Activated T-helper 1 cell treated with anti-CD3 and anti-CD28 coated beads, Interleukin-12 subunit alpha, Interleukin-12 subunit beta, Interleukin-2, Interleukin-4 antibody, amounts not matched to agents 30 ng/mL and 10 ng/mL and 1 ng/mL, durations not matched to agents 14 hours and 24 hours and 36 hours (primary cell): ENCODE data around the gene CORO2B. TPM values are rescaled to one million over a fixed set of nuclear protein-coding genes. Genes with fewer than 3 reads are reported as not detected.
A peak's percentile ranks its signal among the peaks of the same experiment; 100 is the strongest.
"Not testable (repeated sequence)": the region's sequence is repeated elsewhere in the genome, so short reads cannot be mapped to it uniquely, and the experiment has no call there.

ENCODE experiments used
- DNase-seq: peaks from one replicate; pipeline ENCODE4 v3.0.0; 2021; ENCODE audit warnings: low spot score
- H3K27ac Mint-ChIP-seq: one replicate; pipeline ENCODE4 v1.8.0; 2021; ENCODE audit warnings: mild to moderate bottlenecking, mixed read lengths
- H3K27me3 Mint-ChIP-seq: one replicate; pipeline ENCODE4 v1.8.0; 2022; ENCODE audit warnings: mild to moderate bottlenecking, moderate library complexity, mixed read lengths; ENCODE audit not compliant: insufficient read depth
- H3K36me3 Mint-ChIP-seq: one replicate; pipeline ENCODE4 v1.8.0; 2021; ENCODE audit warnings: low read depth, mixed read lengths
- H3K4me1 Mint-ChIP-seq: one replicate; pipeline ENCODE4 v1.8.0; 2021; ENCODE audit warnings: low read depth, mixed read lengths
- H3K4me3 Mint-ChIP-seq: one replicate; pipeline ENCODE4 v1.8.0; 2021; ENCODE audit warnings: mild to moderate bottlenecking, moderate library complexity, mixed read lengths
- H3K9me3 Mint-ChIP-seq: one replicate; pipeline ENCODE4 v1.8.0; 2021; ENCODE audit warnings: mixed read lengths
- intact Hi-C: fragments of 100-400 bp; cut with micrococcal nuclease; formaldehyde crosslinking; loops from one replicate; pipeline ENCODE4 v1.15.1; 2024
- total RNA-seq: library from RNA; stranded (reverse); gene quantifications from 2 replicates; pipeline ENCODE4 v1.2.3, GENCODE V29; 2022

CORO2B gene
- total RNA-seq, 1 donor from 2014 or later: not detected

- Mint-ChIP-seq H3K27me3 (peaks cover 4% of the 10 kb centered on the region), H3K4me3 (no peak overlapping the region), H3K4me1 (no peaks in the 10 kb centered on the region), H3K27ac (no peak overlapping the region), H3K36me3 (no peaks in the 10 kb centered on the region), H3K9me3 (no peaks in the 10 kb centered on the region)
- intact Hi-C loops: no loop called here
- no peak for DNase-seq
These were observed 60.2 kb downstream of the CORO2B start for GRCh38 chr15:68638953-68639515.

GRCh38 chr15:68639926-68640600 lies 61.3 kb downstream of the CORO2B start:
- H3K36me3 Mint-ChIP-seq: no peaks in the 10 kb centered on the region

GRCh38 chr15:68640791-68641331 lies 62.1 kb downstream of the CORO2B start:
- H3K27me3 Mint-ChIP-seq: peaks cover 4% of the 10 kb centered on the region
- no peaks in the 10 kb centered on the region for H3K4me1 Mint-ChIP-seq
- no peak overlapping the region for H3K27ac Mint-ChIP-seq
- no peaks in the 10 kb centered on the region for H3K9me3 Mint-ChIP-seq
- no peaks in the 10 kb centered on the region for H3K36me3 Mint-ChIP-seq
- no peak for DNase-seq
- intact Hi-C loops: no loop called here
- no peak overlapping the region for H3K4me3 Mint-ChIP-seq

More at GRCh38 chr15:68639926-68640600, 61.3 kb downstream of the CORO2B start:
- Mint-ChIP-seq H3K27ac (no peak overlapping the region), H3K4me3 (no peak overlapping the region), H3K4me1 (no peaks in the 10 kb centered on the region), H3K9me3 (no peaks in the 10 kb centered on the region), H3K27me3 (peaks cover 4% of the 10 kb centered on the region)
- intact Hi-C loops: no loop called here
- no peak for DNase-seq

DNA sequence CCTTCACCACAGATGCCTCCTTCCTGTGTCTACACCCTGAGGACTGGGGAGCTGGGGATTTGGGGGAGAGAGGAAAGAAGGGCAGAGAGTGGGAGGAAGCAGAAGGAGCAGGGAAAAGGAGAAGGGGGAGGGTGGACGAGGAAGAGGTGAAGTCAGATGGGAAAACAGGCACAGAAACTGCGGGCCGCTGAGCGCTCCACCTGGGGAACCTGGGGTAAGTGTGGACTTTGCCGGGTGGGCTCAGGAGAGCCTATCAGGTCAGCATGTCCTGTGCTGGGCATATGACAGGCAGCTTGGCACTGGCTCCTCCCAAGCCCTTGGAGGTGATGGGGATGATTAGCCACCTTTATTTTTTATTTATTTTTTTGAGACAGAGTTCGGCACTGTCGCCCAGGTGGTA lies 62.6 kb downstream of the CORO2B start:
- intact Hi-C loops: no loop called here
- no peak overlapping the region for H3K27ac Mint-ChIP-seq
- no peak overlapping the region for H3K4me3 Mint-ChIP-seq
- no peak for DNase-seq
- peaks cover 3% of the 10 kb centered on the region for H3K27me3 Mint-ChIP-seq
- H3K4me1 Mint-ChIP-seq: no peaks in the 10 kb centered on the region
- no peaks in the 10 kb centered on the region for H3K9me3 Mint-ChIP-seq
- no peaks in the 10 kb centered on the region for H3K36me3 Mint-ChIP-seq

GRCh38 chr15:68642491-68642845 lies 63.7 kb downstream of the CORO2B start:
- no peak for DNase-seq
- Mint-ChIP-seq H3K9me3 (no peaks in the 10 kb centered on the region), H3K27ac (no peak overlapping the region), H3K36me3 (no peaks in the 10 kb centered on the region), H3K4me3 (no peak overlapping the region), H3K27me3 (no peaks in the 10 kb centered on the region), H3K4me1 (no peaks in the 10 kb centered on the region)
- intact Hi-C loops: no loop called here

- H3K4me1 Mint-ChIP-seq: no peaks in the 10 kb centered on the region
- no peak overlapping the region for H3K4me3 Mint-ChIP-seq
These were observed 64.5 kb downstream of the CORO2B start for GRCh38 chr15:68643216-68643830.

GRCh38 chr15:68644083-68644904 lies 65.5 kb downstream of the CORO2B start:
- no peaks in the 10 kb centered on the region for H3K9me3 Mint-ChIP-seq
- H3K36me3 Mint-ChIP-seq: no peaks in the 10 kb centered on the region
- intact Hi-C loops: no loop called here
- no peak for DNase-seq
- no peaks in the 10 kb centered on the region for H3K4me1 Mint-ChIP-seq
- no peak overlapping the region for H3K27ac Mint-ChIP-seq
- H3K4me3 Mint-ChIP-seq: no peak overlapping the region
- no peaks in the 10 kb centered on the region for H3K27me3 Mint-ChIP-seq

More at GRCh38 chr15:68643216-68643830, 64.5 kb downstream of the CORO2B start:
- intact Hi-C loops: no loop called here
- H3K9me3 Mint-ChIP-seq: no peaks in the 10 kb centered on the region
- DNase-seq: no peak
- no peaks in the 10 kb centered on the region for H3K36me3 Mint-ChIP-seq
- H3K27ac Mint-ChIP-seq: no peak overlapping the region
- H3K27me3 Mint-ChIP-seq: no peaks in the 10 kb centered on the region

GRCh38 chr15:68644996-68645395 lies 66.2 kb downstream of the CORO2B start:
- intact Hi-C loops: no loop called here
- H3K27me3 Mint-ChIP-seq: no peaks in the 10 kb centered on the region
- H3K27ac Mint-ChIP-seq: no peak overlapping the region
- no peaks in the 10 kb centered on the region for H3K9me3 Mint-ChIP-seq
- no peak overlapping the region for H3K4me3 Mint-ChIP-seq
- no peaks in the 10 kb centered on the region for H3K36me3 Mint-ChIP-seq
- no peak for DNase-seq
- no peaks in the 10 kb centered on the region for H3K4me1 Mint-ChIP-seq

- no peaks in the 10 kb centered on the region for H3K4me1 Mint-ChIP-seq
- H3K36me3 Mint-ChIP-seq: no peaks in the 10 kb centered on the region
- H3K4me3 Mint-ChIP-seq: no peak overlapping the region
- no peaks in the 10 kb centered on the region for H3K9me3 Mint-ChIP-seq
- no peaks in the 10 kb centered on the region for H3K27me3 Mint-ChIP-seq
- intact Hi-C loops: no loop called here
- H3K27ac Mint-ChIP-seq: no peak overlapping the region
- no peak for DNase-seq
These were observed 67.4 kb downstream of the CORO2B start for GRCh38 chr15:68646156-68646555.

DNA sequence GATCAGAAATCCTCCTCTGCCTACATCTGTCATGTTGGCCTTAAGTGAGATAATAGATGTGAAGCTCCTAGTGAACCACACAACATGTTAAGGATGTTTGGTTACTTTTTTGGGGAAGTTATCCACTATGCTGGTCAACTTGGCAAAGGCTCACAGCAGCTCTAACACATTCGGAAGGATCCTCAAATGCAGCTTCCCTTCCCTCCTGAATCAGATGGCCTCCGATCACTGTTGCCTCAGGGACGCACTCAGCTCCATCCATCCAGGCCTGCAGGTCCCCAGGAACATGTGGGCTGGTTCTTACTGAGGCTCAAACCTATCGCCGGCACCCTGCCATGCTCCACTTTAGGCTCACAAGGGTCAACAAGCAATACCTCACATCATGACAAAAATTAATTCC lies 67.9 kb downstream of the CORO2B start:
- intact Hi-C loops: no loop called here
- no peaks in the 10 kb centered on the region for H3K36me3 Mint-ChIP-seq
- no peak overlapping the region for H3K27ac Mint-ChIP-seq
- peaks cover 4% of the 10 kb centered on the region for H3K27me3 Mint-ChIP-seq
- H3K4me1 Mint-ChIP-seq: no peaks in the 10 kb centered on the region
- H3K9me3 Mint-ChIP-seq: no peaks in the 10 kb centered on the region
- no peak overlapping the region for H3K4me3 Mint-ChIP-seq
- DNase-seq: no peak

DNA sequence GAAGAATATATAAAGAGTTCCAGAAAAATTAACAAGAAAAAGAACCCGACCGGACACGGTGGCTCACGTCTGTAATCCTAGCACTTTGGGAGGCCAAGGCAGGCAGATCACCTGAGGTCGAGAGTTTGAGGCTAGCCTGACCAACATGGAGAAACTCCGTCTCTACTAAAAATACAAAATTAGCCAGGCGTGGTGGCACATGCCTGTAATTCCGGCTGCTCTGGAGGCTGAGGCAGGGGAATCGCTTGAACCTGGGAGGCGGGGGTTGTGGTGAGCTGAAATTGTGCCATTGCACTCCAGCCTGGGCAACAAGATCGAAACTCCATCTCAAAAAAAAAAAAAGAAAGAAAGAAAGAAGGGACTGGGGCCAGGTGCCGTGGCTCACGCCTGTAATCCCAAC lies 68.6 kb downstream of the CORO2B start:
- H3K9me3 Mint-ChIP-seq, DNase-seq, H3K4me3 Mint-ChIP-seq, H3K36me3 Mint-ChIP-seq, H3K27me3 Mint-ChIP-seq, intact Hi-C loops, H3K4me1 Mint-ChIP-seq, H3K27ac Mint-ChIP-seq: not testable (repeated sequence)

DNA sequence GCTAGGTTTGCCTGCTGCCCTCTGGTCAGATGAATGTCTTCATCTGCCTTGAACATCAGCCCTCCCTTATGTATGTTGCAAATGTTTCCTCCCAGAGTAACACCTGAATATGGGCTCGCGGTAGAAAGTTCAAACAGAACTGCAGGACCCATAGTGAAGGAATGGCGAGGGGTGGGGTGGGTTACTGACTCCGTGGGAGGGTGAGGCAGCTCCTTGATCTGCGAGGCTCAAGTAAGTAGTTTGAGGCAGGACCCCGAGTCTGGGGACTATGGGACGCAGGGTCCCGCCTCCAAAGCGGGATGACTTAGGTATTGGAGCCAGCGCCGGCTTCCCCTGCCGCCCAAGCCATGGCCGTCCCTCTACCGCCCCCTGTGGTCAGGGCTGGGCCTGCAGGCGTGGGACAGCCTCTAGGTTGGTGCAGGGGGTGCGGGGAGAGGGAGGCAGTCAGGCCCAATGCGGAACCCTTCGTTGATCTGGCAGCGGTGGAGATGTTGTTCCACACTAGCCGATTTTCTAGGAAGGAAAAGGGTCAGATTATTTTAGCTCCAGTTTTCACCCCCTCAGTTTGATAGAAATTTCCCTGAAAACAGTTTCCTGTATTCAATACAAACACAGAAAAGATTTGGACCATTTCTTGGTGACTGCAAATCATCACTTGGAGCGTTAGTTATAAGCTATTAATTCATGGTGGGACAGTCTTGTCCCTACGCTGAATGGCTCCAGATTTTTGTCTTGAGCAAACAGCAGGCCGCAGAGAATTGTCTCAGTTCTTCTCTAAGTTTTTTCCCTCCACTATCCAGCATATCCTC lies 72.3 kb downstream of the CORO2B start:
- no peaks in the 10 kb centered on the region for H3K4me1 Mint-ChIP-seq
- intact Hi-C loops: loop anchor here (5.0 kb wide), 1 partner anchor 94 kb away; no protein-coding TSS in a partner anchor
- H3K27me3 Mint-ChIP-seq: peaks cover 8% of the 10 kb centered on the region

More for the DNA sequence above, 72.3 kb downstream of the CORO2B start:
- DNase-seq: peak; percentile 29
- Mint-ChIP-seq H3K9me3 (no peaks in the 10 kb centered on the region), H3K4me3 (no peak overlapping the region), H3K27ac (no peak overlapping the region), H3K36me3 (no peaks in the 10 kb centered on the region)
